GM18861 (cell line): ENCODE measurements around the gene PAK4.
"Not testable (repeated sequence)": the region's sequence is repeated elsewhere in the genome, so short reads cannot be mapped to it uniquely, and the experiment has no call there.

Source experiments
- ATAC-seq: cut with Tn5 transposase; IDR thresholded peaks from one replicate; pipeline ENCODE4 v1.9.1; 2021; ENCODE audit not compliant: unreplicated experiment

PAK4 gene

DNA sequence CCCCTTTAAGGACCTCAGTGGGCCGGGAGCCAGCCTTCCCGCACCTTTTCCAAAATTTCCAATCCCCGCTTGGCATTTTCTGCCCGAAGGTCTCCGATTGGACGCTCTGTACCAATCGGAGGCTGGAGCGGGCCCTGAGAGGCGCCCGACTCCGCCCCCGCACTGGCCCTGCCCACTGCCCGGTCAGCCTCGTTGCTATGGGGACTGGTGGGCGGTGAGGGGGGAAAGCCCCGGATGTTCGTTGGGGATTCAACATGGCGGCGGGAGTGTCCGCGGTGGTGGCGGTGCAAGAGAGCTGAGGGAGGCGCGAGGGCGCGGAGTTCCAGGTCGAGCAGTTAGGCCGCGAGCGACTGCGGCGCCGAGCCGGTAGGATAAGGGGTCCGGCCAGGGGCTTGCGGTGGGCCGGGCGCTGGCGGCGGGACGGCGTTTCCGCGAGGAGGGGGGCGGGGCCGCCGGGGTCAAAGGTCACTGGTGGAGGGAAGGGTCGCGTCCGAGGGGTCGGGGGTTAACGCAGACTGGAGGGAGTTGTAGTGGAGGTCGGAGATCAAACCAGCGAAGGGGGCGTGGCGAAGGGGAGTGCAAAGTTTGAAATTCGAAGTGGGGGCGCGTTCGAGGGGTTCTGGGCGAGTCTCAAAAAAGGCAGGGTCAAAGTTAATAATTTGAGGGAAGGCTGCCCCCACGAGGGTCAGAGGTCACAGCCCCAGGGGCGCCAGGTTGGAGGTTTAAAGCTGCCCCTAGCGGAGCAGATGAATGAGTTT lies at the start of gene PAK4:
TSS of gene PAK4 (plus strand) at position 233 of the 758 bp plus-strand sequence. CDS start 43,768 bp downstream, outside the sequence.
- ATAC-seq = peak; percentile 78

DNA sequence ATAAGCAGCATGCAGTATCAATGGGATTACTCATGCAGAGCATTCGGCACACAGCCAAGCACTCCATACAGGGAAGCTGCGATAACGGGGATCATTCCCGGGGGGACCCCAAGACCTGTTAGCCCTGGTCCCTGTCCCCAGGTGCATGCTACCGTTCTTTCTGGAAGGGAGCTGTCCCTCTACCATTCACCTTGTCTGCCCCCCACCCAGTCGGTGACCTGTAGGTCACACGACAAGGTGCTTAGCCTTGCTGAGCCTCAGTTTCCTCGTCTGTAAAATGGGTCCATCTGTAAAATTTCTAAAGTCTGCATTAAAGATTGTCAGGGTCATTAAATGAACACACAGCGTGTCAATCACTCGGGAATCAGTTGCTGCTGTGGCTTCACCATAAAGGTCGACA lies 48.3 kb upstream of the PAK4 start:
- no peak for ATAC-seq

DNA sequence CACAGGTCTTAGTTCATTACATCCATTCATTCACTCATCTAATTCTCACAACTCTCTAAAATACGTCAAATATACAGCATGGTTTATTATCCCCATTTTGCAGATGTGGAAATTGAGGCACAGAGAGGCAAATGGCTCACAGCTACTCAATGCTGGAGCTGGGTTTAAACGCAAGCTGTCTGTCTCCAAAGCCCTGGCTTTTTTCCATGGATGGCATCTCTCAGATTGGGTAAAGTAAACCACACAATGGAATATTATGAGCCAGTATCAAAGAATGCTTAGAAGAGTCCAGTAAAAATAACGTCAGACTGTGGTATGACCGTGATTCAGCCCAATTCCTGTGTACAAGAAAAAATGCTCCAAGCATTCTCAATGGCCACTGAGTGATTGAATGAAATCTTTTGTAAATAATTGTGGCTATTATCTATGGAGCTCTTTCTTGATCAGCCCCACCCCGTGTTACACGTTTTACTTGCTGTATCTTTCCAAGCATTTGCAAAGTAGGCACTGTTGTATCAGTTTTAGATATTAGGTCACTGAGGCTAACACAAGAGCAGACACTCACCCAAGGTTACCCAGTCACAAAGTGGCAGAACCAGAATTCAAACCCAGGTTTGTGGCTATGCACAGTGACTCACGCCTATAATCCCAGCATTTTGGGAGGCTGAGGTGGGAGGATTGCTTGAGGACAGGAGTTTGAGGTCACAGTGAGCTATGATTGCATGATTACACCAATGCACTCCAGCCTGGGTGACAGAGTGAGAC lies 47.0 kb upstream of the PAK4 start:
- ATAC-seq = no peak

DNA sequence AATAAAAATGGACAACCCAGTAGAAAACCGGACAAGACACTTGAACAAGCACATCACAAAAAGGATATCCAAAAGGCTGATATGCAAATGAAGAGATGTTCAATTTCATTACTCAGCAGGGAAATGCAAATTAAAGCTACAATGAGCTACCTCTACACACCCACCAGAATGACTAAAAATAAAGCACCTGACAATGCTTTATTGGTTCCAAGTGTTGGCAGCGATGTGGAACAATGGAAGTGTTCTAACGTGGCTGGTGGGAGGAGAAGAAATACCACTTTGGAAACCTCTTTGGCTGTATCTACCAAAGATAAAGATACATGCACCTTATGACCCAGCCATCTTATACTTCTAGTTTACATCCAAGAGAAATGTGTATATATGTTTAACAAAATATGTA lies 45.2 kb upstream of the PAK4 start:
- no peak for ATAC-seq

DNA sequence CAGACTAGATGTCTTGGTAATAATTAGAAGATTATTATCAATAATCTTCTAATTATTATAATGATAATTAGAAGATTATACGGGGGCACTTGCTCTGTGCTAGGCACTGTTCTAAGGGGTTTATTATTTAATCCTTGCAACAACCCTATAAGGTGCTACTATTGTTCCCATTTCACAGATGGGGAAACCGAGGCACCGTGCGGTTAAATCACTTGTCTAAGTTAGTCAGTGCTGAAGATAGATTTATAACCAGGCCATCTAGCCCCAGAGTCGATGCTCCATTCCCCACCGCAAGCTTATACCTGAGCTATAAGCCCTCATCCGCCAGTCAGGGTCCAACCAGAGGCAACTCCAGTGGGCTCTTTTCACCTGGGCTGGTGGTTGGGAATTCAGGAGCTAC lies 43.4 kb upstream of the PAK4 start:
- ATAC-seq = no peak

DNA sequence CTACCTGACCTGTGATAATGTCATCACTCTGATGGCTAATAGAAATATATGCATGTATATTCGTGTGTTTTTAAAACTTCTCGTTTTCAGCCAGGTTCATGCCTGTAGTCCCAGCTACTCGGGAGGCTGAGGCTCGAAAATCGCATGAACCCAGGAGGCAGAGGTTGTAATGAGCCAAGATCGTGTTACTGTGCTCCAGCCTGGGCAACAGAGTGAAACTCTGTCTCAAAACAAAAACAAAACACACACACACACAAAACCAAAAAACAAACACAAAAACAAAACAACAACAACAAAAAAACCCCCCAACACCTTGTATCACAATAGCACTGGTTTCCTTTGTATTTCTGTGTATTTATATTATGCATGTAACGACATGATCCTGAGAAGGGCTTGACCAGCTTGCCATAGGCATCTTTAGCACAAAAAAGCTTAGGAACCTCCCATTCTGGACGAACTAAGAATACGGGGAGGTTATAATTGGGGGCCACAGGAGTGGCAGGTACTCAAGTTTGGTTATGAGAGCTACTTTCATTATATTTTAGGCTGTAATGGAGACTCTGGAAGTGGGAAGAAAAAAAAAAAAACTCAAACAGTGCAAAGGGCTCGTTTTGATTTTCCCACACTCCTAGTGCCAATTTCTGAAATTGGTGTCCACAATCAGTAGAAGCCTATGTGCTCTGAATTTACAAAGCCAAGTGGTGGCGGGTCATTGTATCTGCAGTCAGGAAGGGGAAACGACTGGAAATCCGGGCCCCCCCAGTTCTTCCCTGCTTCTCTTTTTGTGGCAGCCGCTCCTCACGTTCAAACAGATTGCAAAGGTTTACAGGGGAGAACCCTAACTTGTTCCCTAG lies 42.6 kb upstream of the PAK4 start:
- no peak for ATAC-seq

DNA sequence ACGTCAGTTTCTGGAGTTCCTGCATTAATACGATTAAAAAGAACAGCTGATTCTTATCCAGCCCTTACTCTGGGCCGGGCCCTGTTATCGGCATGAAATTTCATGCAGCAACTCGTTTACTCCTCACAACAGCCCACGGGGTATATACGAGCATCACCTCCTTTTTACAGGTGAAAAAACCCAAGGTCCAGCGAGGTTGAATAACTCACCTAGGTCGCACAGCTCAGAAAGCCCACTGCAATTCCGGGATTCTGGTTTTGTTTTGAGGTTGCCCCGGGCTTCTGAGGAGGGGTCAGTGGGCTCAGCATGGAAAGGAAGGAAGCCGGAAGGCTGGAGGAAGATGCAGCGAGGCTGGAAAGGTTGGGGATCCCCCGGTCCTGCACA lies 42.0 kb upstream of the PAK4 start:
- ATAC-seq = no peak

DNA sequence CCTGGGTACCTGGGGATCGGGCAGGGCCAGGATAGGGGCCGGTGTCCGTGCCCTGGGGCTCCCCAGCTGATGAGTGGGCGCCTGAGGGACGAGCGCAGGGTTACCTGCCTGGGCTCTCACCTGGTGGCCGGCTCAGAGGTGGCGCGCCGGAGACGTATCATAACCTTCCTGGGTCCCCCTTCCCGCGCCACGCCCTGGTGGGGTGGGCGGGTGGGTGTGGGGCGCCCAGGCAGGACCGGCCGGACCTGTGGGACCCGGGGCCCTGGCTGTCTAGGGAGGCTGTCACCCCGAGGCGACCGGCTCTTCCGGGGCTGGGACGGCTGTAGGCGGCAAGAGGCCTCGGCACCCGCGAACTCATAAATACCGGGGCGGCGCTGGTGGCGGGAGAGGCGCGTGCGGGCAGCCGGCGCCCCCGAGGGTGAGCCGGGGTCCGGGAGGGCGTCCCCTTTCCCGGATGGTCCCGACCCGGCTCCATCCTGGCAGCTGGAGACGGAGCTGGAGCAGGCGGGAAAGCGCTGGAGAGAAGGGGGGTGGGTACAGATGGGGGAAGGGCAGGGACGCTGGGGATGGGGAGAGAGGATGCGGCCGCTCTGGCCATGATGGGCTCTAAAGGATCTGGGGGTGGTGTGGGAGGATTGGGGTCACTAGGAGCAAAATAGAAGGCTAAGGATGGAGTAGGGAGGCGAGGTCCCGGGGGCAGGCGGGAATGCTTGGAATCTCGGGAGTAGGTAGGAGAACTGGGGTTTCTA lies 41.4 kb upstream of the PAK4 start, which contains the start of gene ACP7:
TSS of gene ACP7 (plus strand) at position 386 of the 749 bp plus-strand sequence. CDS start 902 bp downstream, outside the sequence.
- no peak for ATAC-seq

DNA sequence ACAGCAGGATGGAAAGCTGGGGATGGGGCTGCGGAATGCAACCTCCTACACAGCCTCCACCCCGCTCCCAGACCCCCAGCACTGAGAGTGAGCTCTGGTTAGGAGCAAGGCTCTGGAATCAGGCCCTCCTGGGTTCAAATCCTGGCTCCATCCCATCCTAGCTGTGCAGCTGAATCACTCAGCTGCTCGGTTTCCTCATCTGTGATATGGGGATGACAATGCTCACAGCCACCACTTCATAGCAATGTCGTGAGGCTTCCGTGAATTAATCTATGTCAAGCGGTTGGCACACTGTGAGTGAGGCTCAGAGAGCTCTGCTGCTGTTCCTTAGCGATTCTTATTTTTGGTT lies 40.9 kb upstream of the PAK4 start:
- ATAC-seq = no peak

DNA sequence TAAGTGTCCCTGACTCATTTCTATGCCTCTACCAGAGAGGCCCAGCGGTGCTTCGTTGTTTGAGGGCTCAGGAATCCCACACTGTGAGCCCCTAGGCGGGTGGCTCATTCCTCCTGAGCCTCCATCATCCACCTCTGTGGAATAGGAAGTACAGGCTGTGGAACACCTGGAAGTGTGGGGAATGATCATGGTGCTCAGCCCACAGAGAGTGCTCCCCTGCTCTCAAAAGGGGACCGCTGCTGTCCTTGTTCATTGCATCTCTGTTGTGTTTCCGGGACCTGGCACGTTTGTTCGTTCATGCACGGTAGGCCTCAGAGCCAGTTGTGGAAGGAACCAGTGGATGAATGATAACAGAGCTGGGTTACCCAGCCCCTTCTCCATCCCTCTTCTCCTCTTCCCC lies 40.2 kb upstream of the PAK4 start:
- ATAC-seq = no peak

DNA sequence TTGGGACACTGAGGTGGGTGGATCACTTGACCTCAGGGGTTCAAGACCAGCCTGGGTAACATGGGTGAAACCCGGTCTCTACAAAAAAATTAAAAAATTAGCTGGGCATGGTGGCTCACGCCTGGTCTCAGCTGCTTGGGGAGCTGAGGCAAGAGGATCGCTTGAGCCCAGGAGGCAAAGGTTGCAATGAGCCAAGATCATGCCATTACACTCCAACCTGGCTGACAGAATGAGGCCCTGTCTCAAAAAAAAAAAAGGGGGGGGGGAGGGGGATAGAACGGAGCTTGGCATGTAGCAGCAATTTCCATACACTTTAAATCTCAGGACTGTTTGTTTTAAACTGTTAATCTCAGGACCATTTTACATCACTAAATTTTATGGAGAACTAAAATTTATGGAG lies 39.2 kb upstream of the PAK4 start:
- no peak for ATAC-seq

DNA sequence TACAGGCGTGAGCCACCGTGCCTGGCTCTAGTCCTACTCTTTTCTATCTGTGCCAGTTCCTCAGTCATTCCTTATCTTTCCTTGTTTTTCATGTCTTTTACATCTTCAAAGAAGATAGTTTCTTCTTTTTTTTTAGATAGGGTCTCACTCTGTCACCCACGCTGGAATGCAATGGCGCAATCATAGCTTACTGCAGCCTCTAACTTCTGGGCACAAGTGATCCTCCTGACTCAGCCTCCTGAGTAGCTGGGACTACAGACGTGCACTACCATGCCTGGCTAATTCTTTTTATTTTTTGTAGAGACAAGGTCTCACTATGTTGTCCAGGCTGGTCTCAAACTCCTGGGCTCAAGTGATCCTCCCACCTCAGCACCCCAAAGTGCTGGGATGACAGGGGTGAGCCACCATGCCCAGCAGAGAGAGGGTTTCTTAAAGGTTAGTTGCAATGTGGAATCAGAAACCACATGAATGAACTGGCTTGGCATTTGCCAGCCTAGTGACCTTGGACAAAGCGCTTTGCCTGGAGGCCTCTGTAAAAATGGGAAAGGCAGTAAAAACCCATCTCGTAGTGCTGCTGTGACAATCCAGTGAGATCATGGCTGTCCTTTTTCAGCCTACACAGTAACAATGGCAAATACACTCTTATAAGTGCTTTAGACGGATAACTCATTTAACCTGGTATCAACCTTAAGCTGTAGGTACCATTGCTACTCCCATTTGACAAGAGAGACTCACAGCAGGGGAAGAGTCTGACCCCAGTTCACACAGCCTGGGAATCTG lies 37.5 kb upstream of the PAK4 start:
- ATAC-seq = no peak

DNA sequence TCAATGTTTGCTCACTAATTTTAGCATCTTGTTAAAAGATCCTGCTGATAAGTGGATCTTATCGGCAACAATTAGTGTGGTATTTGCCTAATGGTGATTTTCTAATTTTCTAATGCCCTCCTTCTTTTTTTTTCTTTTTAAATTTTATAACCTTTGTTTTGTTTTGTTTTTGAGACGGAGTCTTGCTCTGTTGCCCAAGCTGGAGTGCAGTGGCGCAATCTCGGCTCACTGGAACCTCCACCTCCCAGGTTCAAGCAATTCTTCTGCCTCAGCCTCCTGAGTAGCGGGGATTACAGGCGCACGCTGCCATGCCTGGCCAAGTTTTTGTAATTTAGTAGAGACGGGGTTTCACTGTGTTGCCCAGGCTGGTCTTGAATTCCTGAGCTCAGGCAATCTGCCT lies 35.6 kb upstream of the PAK4 start:
- not testable (repeated sequence) for ATAC-seq

DNA sequence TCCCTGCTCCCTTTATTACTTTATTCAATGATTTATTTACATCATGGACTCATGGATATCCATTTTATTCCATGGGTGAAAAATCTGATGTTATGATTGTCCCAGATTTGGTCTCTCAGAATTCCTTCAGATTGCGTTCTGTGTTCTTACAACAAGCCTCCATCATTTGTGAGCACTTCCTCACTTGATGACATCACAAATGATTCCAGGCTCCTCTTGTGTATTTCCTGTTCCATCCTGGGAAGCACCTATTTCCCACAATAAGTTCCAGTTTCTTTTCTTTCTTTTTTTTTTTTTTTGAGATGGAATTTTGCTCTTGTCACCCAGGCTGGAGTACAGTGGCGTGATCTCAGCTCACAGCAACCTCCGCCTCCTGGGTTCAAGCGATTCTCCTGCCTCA lies 34.7 kb upstream of the PAK4 start:
- no peak for ATAC-seq

DNA sequence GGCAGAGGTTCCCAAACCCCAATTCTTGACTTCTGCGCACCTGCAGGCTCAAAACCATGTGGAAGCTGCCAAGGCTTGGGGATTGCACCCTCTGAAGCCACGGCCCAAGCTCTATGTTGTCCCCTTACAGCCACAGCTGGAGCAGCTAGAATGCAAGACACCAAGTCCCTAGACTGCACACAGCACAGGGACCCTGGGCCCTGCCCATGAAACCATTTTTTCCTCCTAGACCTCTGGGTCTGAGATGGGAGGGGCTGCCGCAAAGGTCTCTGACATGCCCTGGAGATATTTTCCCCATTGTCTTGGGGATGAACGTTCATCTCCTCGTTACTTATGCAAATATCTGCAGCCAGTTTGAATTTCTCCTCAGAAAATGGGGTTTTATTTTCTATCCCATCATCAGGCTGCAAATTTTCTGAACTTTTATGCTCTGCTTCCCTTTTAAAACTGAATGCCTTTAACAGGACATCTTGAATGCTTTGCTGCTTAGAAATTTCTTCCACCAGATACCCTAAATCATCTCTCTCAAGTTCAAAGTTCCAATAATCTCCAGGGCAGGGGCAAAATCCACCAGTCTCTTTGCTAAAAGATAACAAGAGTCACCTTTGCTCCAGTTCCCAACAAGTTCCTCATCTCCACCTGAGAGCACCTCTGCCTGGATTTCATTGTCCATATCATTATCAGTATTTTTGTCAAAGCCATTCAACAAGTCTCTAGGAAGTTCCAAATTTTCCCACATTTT lies 29.6 kb upstream of the PAK4 start:
- not testable (repeated sequence) for ATAC-seq

DNA sequence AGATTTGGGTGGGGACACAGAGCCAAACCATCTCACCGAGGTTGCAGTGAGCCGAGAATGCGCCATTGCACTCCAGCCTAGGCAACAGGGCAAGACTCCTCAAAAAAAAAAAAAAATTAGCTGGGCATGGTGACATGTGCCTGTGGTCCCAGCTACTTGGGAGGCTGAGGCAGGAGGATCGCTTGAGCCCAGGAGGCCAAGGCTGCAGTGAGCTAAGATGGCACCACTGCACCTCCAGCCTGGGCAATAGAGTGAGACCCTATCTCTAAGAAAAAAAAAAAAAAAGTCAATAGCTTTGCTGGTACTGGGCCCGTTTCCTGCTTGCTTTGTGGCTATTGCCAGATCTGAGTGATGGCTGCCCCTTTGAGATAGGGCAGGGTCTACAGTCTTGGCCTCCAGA lies 28.3 kb upstream of the PAK4 start:
- ATAC-seq = no peak

DNA sequence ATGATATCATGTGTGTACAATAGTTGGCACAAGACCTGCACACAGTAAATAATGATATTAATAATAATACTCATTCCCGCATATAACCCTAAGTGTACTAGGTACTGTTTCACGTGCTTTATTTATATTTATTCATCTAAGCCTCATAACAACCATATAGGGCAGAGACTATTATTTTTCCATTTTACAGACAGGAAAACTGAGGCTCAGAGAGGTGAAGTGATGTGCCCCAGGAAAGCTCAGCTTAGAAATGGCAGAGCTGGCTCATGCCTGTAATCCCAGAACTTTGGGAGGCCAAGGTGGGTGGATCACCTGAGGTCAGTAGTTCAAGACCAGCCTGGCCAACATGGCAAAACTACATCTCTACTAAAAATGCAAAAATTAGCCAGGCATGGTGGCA lies 27.9 kb upstream of the PAK4 start:
- ATAC-seq = no peak

DNA sequence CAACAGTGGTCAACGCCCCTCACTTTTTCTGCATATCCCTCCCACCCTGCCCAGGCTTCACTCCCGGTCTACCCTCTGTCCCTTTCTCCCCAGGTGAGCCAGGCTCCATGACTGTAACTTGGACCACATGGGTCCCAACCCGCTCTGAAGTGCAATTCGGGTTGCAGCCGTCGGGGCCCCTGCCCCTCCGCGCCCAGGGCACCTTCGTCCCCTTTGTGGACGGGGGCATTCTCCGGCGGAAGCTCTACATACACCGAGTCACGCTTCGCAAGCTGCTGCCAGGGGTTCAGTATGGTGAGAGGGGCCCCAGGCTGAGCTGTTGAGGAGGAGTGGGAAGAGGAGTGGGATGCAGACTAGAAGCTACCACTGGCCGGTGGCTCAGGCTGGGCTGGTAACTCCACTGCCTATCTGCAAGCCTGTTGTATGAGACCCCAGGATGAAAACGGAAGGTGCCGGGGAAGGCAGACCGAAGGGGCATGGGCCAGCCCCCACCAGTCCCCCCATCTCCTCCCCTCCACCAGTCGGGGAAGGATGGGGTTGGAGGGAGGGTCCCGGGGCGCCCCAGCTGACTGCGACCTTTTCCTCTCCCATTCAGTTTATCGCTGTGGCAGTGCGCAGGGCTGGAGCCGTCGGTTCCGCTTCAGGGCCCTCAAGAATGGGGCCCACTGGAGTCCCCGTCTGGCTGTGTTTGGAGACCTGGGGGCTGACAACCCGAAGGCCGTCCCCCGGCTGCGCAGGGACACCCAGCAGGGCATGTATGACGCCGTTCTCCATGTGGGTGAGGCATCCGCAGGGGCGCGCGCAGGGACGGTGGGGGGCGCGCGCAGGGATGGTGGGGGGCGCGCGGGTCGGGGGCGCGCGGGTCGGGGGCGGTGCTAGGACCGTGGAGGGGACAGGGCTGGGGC lies 27.0 kb upstream of the PAK4 start:
- no peak for ATAC-seq
